Tibial artery (tissue), 4 donors: Measurements from ENCODE around the gene CACNA1B.
"Not testable (repeated sequence)": the region's sequence is repeated elsewhere in the genome, so short reads cannot be mapped to it uniquely, and the experiment has no call there.

Experiments
- DNase-seq, 2 donors: peaks; one replicate each; pipeline ENCODE4 v3.0.0-alpha.2; 2019
- H3K27ac ChIP-seq, 2 donors: fragments of 200-600 bp; sonication (generic) in 1 of 2; 1 replicate in 1 of 2; 2 replicates in 1 of 2; pipeline ENCODE4 v1.5.1; 2018 to 2019; ENCODE audit warnings: mild to moderate bottlenecking in 1 of 2
- H3K27me3 ChIP-seq, 2 donors: fragments of 200-600 bp; sonication (generic) in 1 of 2; one replicate each; pipeline versions ENCODE4 v1.5.1 to v1.6.0; 2016 to 2019
- H3K36me3 ChIP-seq, 3 donors: fragments of 200-600 bp; sonication (generic) in 2 of 3; one replicate each; pipeline ENCODE4 v1.5.1; 2016 to 2019; ENCODE audit warnings: mild to moderate bottlenecking in 2 of 3
- H3K4me1 ChIP-seq, 4 donors: fragments of 200-600 bp; sonication (generic) in 2 of 4; 1 replicate in 3 of 4; 2 replicates in 1 of 4; pipeline ENCODE4 v1.5.1; 2016 to 2019
- H3K4me3 ChIP-seq, 2 donors: fragments of 200-600 bp; sonication (generic) in 1 of 2; 1 replicate in 1 of 2; 2 replicates in 1 of 2; pipeline ENCODE4 v1.5.1; 2018 to 2019; ENCODE audit warnings: mild to moderate bottlenecking in 2 of 2
- H3K9me3 ChIP-seq, 3 donors: fragments of 200-600 bp; sonication (generic) in 1 of 3; one replicate each; pipeline ENCODE4 v1.5.1; 2016 to 2019
- intact Hi-C: fragments of 100-400 bp; cut with DNase I; formaldehyde crosslinking; loops from one replicate; pipeline ENCODE4 v1.15.0; 2023; ENCODE audit warnings: low total_unique reads
- TF ChIP-seq, protein P1 (sequence below), 2 experiments: fragments of 200-600 bp in 1 of 2; fragments of 450-650 bp in 1 of 2; IDR thresholded peaks; one replicate each; pipeline ENCODE4 v1.5.1; 2017 to 2019; ENCODE audit warnings: antibody characterized with exemption in 2 of 2, mild to moderate bottlenecking in 1 of 2, moderate library complexity in 1 of 2

The CACNA1B gene

DNA sequence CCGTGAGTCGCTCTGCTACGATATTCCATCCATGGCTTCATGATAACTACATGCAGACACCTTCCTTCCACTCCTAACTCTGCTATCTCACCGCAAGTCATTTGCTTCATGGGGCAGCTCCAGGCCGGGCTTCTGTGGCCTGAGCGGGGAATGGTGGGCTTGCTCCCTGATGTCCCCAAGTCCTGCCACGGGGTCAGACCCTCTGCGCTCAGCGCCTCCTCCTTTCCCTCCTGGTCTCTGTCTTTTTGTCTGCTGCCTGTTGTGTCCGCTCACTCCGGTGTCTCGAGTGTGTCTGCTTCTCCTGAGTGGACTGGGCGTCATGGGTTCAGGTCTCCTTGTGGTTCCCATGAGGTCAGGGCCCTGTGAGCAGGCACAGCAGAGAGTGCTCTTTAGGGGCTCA lies 139.6 kb downstream of the CACNA1B start:
- H3K4me1 ChIP-seq, result peaks cover 0 to 3% (median 0%) of the 10 kb centered on the region in 4 donors
- intact Hi-C loops, result no loop called here
- H3K36me3 ChIP-seq, result no peaks in the 10 kb centered on the region
- H3K27me3 ChIP-seq, result peaks cover 0 to 29% of the 10 kb centered on the region in 2 donors
- no peak for DNase-seq
- no peaks in the 10 kb centered on the region for H3K9me3 ChIP-seq
- H3K4me3 ChIP-seq, result no peak overlapping the region
- no peak overlapping the region for H3K27ac ChIP-seq
- TF ChIP-seq, protein P1, sequence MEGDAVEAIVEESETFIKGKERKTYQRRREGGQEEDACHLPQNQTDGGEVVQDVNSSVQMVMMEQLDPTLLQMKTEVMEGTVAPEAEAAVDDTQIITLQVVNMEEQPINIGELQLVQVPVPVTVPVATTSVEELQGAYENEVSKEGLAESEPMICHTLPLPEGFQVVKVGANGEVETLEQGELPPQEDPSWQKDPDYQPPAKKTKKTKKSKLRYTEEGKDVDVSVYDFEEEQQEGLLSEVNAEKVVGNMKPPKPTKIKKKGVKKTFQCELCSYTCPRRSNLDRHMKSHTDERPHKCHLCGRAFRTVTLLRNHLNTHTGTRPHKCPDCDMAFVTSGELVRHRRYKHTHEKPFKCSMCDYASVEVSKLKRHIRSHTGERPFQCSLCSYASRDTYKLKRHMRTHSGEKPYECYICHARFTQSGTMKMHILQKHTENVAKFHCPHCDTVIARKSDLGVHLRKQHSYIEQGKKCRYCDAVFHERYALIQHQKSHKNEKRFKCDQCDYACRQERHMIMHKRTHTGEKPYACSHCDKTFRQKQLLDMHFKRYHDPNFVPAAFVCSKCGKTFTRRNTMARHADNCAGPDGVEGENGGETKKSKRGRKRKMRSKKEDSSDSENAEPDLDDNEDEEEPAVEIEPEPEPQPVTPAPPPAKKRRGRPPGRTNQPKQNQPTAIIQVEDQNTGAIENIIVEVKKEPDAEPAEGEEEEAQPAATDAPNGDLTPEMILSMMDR (IDR thresholded peaks at IDR 0.05), result no peak

DNA sequence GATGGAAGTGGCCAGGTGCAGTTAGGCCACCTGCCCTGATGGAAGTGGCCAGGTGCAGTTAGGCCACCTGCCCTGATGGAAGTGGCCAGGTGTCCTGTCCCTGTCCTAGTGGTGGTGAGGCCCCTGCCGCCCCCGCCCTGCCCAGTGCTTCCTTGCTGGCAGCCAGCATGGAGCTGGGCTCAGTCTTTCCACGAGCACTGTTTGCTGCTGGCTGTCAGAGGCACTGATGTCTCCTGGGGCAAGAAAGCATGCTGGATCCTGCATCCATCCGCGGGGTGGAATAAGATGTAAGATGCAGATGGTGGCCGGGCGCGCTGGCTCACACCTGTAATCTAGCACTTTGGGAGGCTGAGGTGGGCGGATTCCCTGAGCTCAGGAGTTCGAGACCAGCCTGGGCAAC lies 141.9 kb downstream of the CACNA1B start:
- H3K4me3 ChIP-seq, DNase-seq, H3K9me3 ChIP-seq, H3K36me3 ChIP-seq, H3K27ac ChIP-seq, intact Hi-C loops: not testable (repeated sequence)
- peaks cover 0 to 13% (median 7%) of the 10 kb centered on the region in 4 donors for H3K4me1 ChIP-seq
- H3K27me3 ChIP-seq, result peaks cover 0 to 48% of the 10 kb centered on the region in 2 donors

DNA sequence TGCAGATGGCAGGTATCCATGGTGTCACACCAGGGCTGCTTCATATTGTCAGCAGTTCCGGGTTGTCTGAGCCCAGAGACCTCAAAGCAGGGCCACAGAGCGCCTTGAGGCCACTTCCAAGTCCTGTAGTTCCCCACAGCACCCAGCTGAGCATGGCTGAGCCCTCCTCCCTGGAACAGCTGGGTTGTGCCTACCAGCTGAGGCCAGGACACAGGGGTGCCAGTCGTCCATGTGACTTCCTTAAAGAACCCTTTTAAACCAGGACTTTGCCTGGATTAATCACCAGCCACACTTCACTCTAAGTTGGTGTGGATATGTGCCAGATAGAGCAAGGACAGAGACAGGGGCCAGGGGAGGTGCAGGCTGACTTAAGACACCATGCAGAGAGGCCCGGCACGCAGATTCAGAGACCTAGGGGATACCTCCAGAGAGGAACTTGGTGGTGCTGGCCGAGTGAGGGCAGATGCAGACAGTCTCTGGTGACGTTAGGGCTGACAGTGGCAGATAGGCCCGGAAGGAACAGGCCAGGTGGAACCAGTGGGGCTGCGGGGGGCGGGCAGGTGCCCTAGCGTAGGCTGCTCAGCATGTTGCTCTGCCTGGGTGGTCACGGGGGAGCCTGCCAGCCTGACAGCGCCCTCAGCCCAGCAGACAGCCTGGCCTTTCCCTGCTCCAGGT lies 142.7 kb downstream of the CACNA1B start:
- peaks cover 0 to 13% (median 7%) of the 10 kb centered on the region in 4 donors for H3K4me1 ChIP-seq
- intact Hi-C loops, result no loop called here
- no peak overlapping the region for H3K4me3 ChIP-seq
- H3K27ac ChIP-seq, result no peak overlapping the region
- no peaks in the 10 kb centered on the region for H3K36me3 ChIP-seq
- DNase-seq, result no peak
- TF ChIP-seq, protein P1 (IDR thresholded peaks at IDR 0.05), result no peak
- peaks cover 0 to 48% of the 10 kb centered on the region in 2 donors for H3K27me3 ChIP-seq
- no peaks in the 10 kb centered on the region for H3K9me3 ChIP-seq

DNA sequence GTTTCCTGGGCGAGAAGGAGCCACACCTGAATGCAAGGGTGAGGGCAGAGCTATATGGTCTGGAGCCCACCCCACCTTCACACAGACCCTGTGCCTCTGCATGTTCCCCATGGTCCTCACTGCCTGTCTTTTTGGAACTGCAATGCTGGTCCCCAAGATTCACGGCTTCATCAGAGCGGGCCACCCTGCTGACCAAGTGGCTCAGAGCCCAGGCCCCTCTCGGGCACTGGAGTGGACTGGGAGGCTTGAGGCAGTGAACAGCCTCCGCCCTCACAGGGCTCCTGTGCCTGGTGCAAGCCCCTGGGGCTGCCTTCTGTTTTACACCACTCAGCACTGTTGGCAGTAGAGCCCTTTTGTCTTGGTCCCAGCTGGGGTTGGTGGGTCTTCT lies 143.2 kb downstream of the CACNA1B start:
- no peak for DNase-seq
- Histone ChIP-seq H3K27ac (no peak overlapping the region), H3K4me3 (no peak overlapping the region), H3K9me3 (no peaks in the 10 kb centered on the region), H3K27me3 (peaks cover 0 to 52% of the 10 kb centered on the region in 2 donors), H3K36me3 (no peaks in the 10 kb centered on the region), H3K4me1 (peaks cover 0 to 13% (median 7%) of the 10 kb centered on the region in 4 donors)
- intact Hi-C loops, result no loop called here
- TF ChIP-seq, protein P1 (IDR thresholded peaks at IDR 0.05), result no peak

DNA sequence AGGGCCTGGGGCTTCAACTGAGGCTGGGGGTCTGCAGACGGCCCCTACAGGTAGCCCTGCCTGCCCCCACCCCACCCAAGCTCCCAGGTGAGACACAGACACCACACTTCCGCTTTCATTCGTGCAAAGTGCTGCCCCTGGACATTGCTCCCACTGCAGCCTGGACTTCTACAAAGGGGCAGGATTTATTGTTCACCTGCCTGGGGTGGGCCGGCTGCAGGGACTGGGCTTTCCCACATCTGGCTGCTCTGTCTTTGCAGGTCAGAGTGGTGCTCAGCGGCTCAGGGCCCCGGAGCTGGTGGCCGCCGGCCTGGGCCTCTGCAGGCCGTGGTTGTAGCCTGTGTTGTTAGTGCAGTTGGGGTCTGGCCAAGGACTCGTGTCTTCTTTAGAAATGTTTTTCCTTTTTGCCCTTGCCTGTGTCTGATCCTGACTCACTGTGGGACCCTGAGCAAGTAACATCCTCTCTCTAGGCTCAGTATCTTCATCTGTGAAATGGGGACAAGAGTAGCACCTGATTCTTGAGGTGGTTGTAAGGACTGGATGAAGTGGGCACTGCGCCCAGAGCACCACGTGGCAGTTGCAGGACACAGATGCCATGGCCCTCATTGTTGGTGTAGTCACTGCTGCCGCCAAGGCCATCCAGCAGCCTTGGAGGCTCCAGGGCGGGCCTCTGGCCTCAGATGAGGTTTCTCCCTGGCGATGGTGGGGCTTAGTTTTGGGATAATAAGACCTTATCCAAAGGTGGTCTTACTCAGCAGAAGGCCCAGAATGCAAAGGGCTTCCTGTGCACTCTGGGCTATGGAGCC lies 143.9 kb downstream of the CACNA1B start:
- no peak for DNase-seq
- intact Hi-C loops, result no loop called here
- no peak overlapping the region for H3K27ac ChIP-seq
- TF ChIP-seq, protein P1 (IDR thresholded peaks at IDR 0.05), result no peak
- H3K27me3 ChIP-seq, result peaks cover 0 to 53% of the 10 kb centered on the region in 2 donors
- no peak overlapping the region for H3K4me3 ChIP-seq
- H3K9me3 ChIP-seq, result no peaks in the 10 kb centered on the region
- peaks cover 0 to 13% (median 7%) of the 10 kb centered on the region in 4 donors for H3K4me1 ChIP-seq
- H3K36me3 ChIP-seq, result no peaks in the 10 kb centered on the region

DNA sequence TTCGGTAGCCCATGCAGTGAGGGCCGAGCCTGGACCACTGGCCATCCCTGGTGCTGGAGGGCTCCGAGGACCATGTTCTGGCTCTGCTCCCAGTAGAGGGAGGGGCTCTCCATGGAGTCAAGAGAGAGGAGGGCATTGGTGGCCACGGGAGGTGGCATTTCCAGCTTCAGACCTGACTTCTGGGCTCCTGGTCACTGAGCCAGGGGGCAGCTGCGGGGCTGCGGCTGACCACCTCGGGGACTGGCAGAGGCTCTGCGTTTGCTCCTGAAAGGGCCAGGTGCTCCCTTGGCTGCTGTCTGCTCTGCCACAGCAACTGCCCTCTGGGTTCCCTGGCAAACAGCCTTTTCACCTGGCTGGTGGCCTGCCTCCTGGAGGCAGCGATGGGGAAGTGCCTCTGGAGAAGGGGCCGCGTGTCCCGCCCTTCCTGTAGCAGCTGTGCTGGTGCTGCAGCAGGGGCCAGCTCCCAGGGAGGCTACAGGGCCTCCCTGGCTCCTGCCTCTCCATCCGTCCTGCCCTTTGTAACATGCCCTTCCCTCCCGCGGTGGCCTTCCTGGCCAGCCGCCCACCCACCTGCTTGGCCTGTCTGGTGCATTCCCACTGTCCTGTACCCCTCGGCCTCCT lies 144.6 kb downstream of the CACNA1B start:
- peaks cover 0 to 45% of the 10 kb centered on the region in 2 donors for H3K27me3 ChIP-seq
- H3K36me3 ChIP-seq, result no peaks in the 10 kb centered on the region
- H3K9me3 ChIP-seq, result no peaks in the 10 kb centered on the region
- no peak overlapping the region for H3K27ac ChIP-seq
- DNase-seq, result no peak
- H3K4me1 ChIP-seq, result peaks cover 0 to 13% (median 7%) of the 10 kb centered on the region in 4 donors
- intact Hi-C loops, result no loop called here
- H3K4me3 ChIP-seq, result no peak overlapping the region
- TF ChIP-seq, protein P1 (IDR thresholded peaks at IDR 0.05), result no peak
